Liver (tissue), 9 donors: ENCODE measurements around the gene PARN. TPM values are rescaled to one million over a fixed set of nuclear protein-coding genes. Genes with fewer than 3 reads are reported as not detected.
"Not testable (repeated sequence)": the region's sequence is repeated elsewhere in the genome, so short reads cannot be mapped to it uniquely, and the experiment has no call there.

Experiments
- DNase-seq: peaks from one replicate; pipeline ENCODE4 v3.0.0-alpha.2; 2017; ENCODE audit warnings: low spot score
- H3K27ac ChIP-seq, 2 donors: one replicate each; pipeline ENCODE4 v1.7.0; 2013; ENCODE audit warnings: inconsistent platforms in 2 of 2, low read length in 2 of 2, control low read depth in 1 of 2, low read depth in 1 of 2, mild to moderate bottlenecking in 1 of 2
- H3K27me3 ChIP-seq, 4 donors: one replicate each; pipeline versions ENCODE4 v1.6.1 to v1.7.0; 2013; ENCODE audit warnings: low read length in 3 of 4, inconsistent platforms in 1 of 4, mild to moderate bottlenecking in 1 of 4, moderate library complexity in 1 of 4; ENCODE audit not compliant: control insufficient read depth in 4 of 4, insufficient read depth in 4 of 4
- H3K36me3 ChIP-seq, 4 donors: one replicate each; pipeline versions ENCODE4 v1.6.1 to v1.7.0; 2013; ENCODE audit warnings: low read length in 3 of 4, mild to moderate bottlenecking in 3 of 4, low read depth in 1 of 4, moderate library complexity in 1 of 4; ENCODE audit not compliant: control insufficient read depth in 4 of 4, insufficient read depth in 3 of 4
- H3K4me1 ChIP-seq, 4 donors: one replicate each; pipeline versions ENCODE4 v1.6.1 to v1.7.0; 2013; ENCODE audit warnings: low read length in 3 of 4, mild to moderate bottlenecking in 3 of 4, moderate library complexity in 1 of 4; ENCODE audit not compliant: control insufficient read depth in 4 of 4, insufficient read depth in 4 of 4
- H3K4me3 ChIP-seq, 3 donors: one replicate each; pipeline versions ENCODE4 v1.6.1 to v1.7.0; 2013; ENCODE audit warnings: low read length in 3 of 3, control low read depth in 1 of 3, low read depth in 1 of 3, mild to moderate bottlenecking in 1 of 3
- H3K9ac ChIP-seq, 2 donors: one replicate each; pipeline ENCODE4 v1.7.0; 2013; ENCODE audit warnings: low read length in 2 of 2, mild to moderate bottlenecking in 2 of 2, moderate library complexity in 2 of 2, control low read depth in 1 of 2, low read depth in 1 of 2
- H3K9me3 ChIP-seq, 4 donors: one replicate each; pipeline versions ENCODE4 v1.6.1 to v1.7.0; 2013; ENCODE audit warnings: low read length in 3 of 4; ENCODE audit not compliant: control insufficient read depth in 4 of 4
- EGR1 ChIP-seq, 2 donors: IDR thresholded peaks; 2 replicates each; pipeline ENCODE4 v1.6.1; 2016 to 2018; ENCODE audit warnings: antibody characterized with exemption in 2 of 2, low read depth in 2 of 2
- FOXA1 ChIP-seq: IDR thresholded peaks from 2 replicates; pipeline ENCODE4 v1.6.1; 2016; ENCODE audit warnings: antibody characterized with exemption
- FOXA2 ChIP-seq: IDR thresholded peaks from 2 replicates; pipeline ENCODE4 v1.6.1; 2016; ENCODE audit warnings: antibody characterized with exemption
- HNF4A ChIP-seq, 2 donors: conservative IDR thresholded peaks; 2 replicates each; pipeline ENCODE4 v1.6.1; 2016; ENCODE audit warnings: antibody characterized with exemption in 2 of 2, mild to moderate bottlenecking in 2 of 2
- HNF4G ChIP-seq: IDR thresholded peaks from 2 replicates; pipeline ENCODE4 v1.6.1; 2016; ENCODE audit warnings: antibody characterized with exemption
- REST ChIP-seq: IDR thresholded peaks from 2 replicates; pipeline ENCODE4 v1.6.1; 2016; ENCODE audit warnings: antibody characterized with exemption, mild to moderate bottlenecking
- RXRA ChIP-seq, 2 donors: IDR thresholded peaks; 2 replicates each; pipeline ENCODE4 v1.6.1; 2017 to 2018; ENCODE audit warnings: antibody characterized with exemption in 2 of 2, mild to moderate bottlenecking in 1 of 2
- SP1 ChIP-seq: IDR thresholded peaks from 2 replicates; pipeline ENCODE4 v1.6.1; 2018; ENCODE audit warnings: antibody characterized with exemption, mild to moderate bottlenecking
- TAF1 ChIP-seq: conservative IDR thresholded peaks from 2 replicates; pipeline ENCODE4 v1.6.1; 2016; ENCODE audit warnings: antibody characterized with exemption, mild to moderate bottlenecking
- YY1 ChIP-seq: IDR thresholded peaks from 2 replicates; pipeline ENCODE4 v1.6.1; 2016; ENCODE audit warnings: antibody characterized with exemption, mild to moderate bottlenecking
- WGBS: extraction: QIAGEN DNeasy Blood & Tissue Kit; methylation state at CpG from one replicate; pipeline ENCODE4 v1.1.7; 2013; 5-methylcytosine and 5-hydroxymethylcytosine counted together
- polyA plus RNA-seq, 2 donors: library from polyadenylated mRNA; stranded (reverse) in 1 of 2; unstranded in 1 of 2; fragments of 200-250 nt in 1 of 2; fragments of >200 nt in 1 of 2; fragmentation: Nextera tagmentation in 1 of 2; extraction: Ambion mirVana in 1 of 2; gene quantifications; one replicate each; pipeline versions ENCODE4 v1.2.1 to v1.2.3, GENCODE V29; 2013 to 2015
- total RNA-seq, 2 donors: library from RNA; depleted of rRNA; stranded (reverse); fragments of >200 nt; gene quantifications; one replicate each; pipeline ENCODE4 v1.2.3, GENCODE V29; 2014
- TF ChIP-seq, protein P1 (sequence below): IDR thresholded peaks from 2 replicates; pipeline ENCODE4 v1.6.1; 2016; ENCODE audit warnings: antibody characterized with exemption
- donor health status: healthy.
- donor health status: healthy.
- donor health status: healthy.
- donor health status: healthy.
- donor health status: healthy.

Gene PARN
- total and polyA plus RNA-seq, 4 donors, result 7.9 to 19.7 (median 9.7) TPM

- Histone ChIP-seq H3K9me3 (no peaks in the 10 kb centered on the region), H3K9ac (no peak overlapping the region), H3K27ac (no peak overlapping the region), H3K36me3 (peaks cover 10 to 20% (median 17%) of the 10 kb centered on the region in 4 donors), H3K4me3 (no peak overlapping the region), H3K4me1 (no peaks in the 10 kb centered on the region), H3K27me3 (no peaks in the 10 kb centered on the region)
- WGBS, result 94% methylated on average over 7 of the region's 7 CpGs
- TF ChIP-seq HNF4A (conservative IDR thresholded peaks at IDR 0.05) (no peak), YY1 (no peak), HNF4G (no peak), FOXA2 (no peak)
- no peak for DNase-seq
Observed at GRCh38 chr16:14641926-14642325, 11.9 kb upstream of the PARN start.

DNA sequence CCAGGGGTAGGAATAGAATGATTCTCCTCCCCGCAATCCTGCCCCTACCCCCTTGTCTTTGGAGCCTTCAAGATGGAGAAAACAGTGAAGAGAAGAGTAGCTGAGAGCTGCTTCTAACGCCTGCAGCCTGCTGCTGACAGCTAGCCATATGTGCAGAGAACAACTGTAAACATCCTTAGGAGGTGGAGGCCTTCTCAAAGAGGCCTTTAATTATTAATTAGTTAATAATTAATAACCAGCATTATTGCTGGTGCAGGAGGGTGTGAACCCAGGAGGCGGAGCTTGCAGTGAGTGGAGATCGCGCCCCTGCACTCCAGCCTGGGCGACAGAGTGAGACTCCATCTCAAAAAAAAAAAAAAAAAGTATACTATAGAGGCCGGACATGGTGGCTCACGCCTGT, 11.1 kb upstream of the PARN start:
- TF ChIP-seq FOXA1, result no peak
- TF ChIP-seq RXRA (IDR thresholded peaks at IDR 0.05), result no peak
- no peak for TF ChIP-seq TAF1
- no peak for TF ChIP-seq REST
- no peak for TF ChIP-seq EGR1 (IDR thresholded peaks at IDR 0.05; ENCODE audit: low read depth in 2 of 2)
- no peak for DNase-seq
- Histone ChIP-seq H3K9me3 (no peaks in the 10 kb centered on the region), H3K36me3 (peaks cover 8 to 19% (median 17%) of the 10 kb centered on the region in 4 donors), H3K4me1 (no peaks in the 10 kb centered on the region), H3K4me3 (no peak overlapping the region), H3K27ac (no peak overlapping the region), H3K27me3 (no peaks in the 10 kb centered on the region), H3K9ac (no peak overlapping the region)
- WGBS, result 95% methylated on average over 8 of the region's 8 CpGs

GRCh38 chr16:14640538-14640937, 10.5 kb upstream of the PARN start:
- no peak overlapping the region for H3K27ac ChIP-seq
- no peak overlapping the region for H3K9ac ChIP-seq
- no peaks in the 10 kb centered on the region for H3K27me3 ChIP-seq
- H3K9me3 ChIP-seq, result no peaks in the 10 kb centered on the region
- TF ChIP-seq REST, result no peak
- no peak for TF ChIP-seq SP1
- TF ChIP-seq, protein P1, sequence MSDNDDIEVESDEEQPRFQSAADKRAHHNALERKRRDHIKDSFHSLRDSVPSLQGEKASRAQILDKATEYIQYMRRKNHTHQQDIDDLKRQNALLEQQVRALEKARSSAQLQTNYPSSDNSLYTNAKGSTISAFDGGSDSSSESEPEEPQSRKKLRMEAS, result no peak
- TF ChIP-seq RXRA (IDR thresholded peaks at IDR 0.05), result no peak
- no peak for TF ChIP-seq YY1
- H3K4me3 ChIP-seq, result no peak overlapping the region
- no peaks in the 10 kb centered on the region for H3K4me1 ChIP-seq
- no peak for DNase-seq
- H3K36me3 ChIP-seq, result peaks cover 6 to 15% (median 13%) of the 10 kb centered on the region in 4 donors
- 90% methylated on average over 10 of the region's 10 CpGs for WGBS

GRCh38 chr16:14636951-14637240, 6.8 kb upstream of the PARN start:
- not testable (repeated sequence) for H3K9me3 ChIP-seq, H3K36me3 ChIP-seq, H3K27ac ChIP-seq, H3K9ac ChIP-seq, DNase-seq, H3K27me3 ChIP-seq, H3K4me3 ChIP-seq
- peaks cover 6 to 23% (median 12%) of the 10 kb centered on the region in 4 donors for H3K4me1 ChIP-seq
- WGBS, result 45% methylated on average over 1 of the region's 1 CpG

- H3K36me3 ChIP-seq, DNase-seq, H3K9ac ChIP-seq, H3K4me3 ChIP-seq, H3K27ac ChIP-seq, H3K27me3 ChIP-seq, H3K9me3 ChIP-seq: not testable (repeated sequence)
- 76% methylated on average over 17 of the region's 17 CpGs for WGBS
- H3K4me1 ChIP-seq, result peaks cover 6 to 25% (median 12%) of the 10 kb centered on the region in 4 donors
Observed at GRCh38 chr16:14636179-14636950, 6.3 kb upstream of the PARN start.
